Retinal pigment epithelial cell (primary cell): ENCODE data around the gene TCFL5.

Experiments used
- DNase-seq: peaks from one replicate; pipeline ENCODE4 v3.0.0-alpha.2; 2010; ENCODE audit warnings: low read depth
- H3K4me3 ChIP-seq: 2 replicates; pipeline ENCODE4 v1.5.1; 2011; ENCODE audit warnings: mild to moderate bottlenecking, low read length, control low read depth, moderate library complexity
- CTCF ChIP-seq: conservative IDR thresholded peaks from 2 replicates; pipeline ENCODE4 v1.5.1; 2011; ENCODE audit warnings: low read depth, low read length, control low read depth, inconsistent platforms

TCFL5 gene

DNA sequence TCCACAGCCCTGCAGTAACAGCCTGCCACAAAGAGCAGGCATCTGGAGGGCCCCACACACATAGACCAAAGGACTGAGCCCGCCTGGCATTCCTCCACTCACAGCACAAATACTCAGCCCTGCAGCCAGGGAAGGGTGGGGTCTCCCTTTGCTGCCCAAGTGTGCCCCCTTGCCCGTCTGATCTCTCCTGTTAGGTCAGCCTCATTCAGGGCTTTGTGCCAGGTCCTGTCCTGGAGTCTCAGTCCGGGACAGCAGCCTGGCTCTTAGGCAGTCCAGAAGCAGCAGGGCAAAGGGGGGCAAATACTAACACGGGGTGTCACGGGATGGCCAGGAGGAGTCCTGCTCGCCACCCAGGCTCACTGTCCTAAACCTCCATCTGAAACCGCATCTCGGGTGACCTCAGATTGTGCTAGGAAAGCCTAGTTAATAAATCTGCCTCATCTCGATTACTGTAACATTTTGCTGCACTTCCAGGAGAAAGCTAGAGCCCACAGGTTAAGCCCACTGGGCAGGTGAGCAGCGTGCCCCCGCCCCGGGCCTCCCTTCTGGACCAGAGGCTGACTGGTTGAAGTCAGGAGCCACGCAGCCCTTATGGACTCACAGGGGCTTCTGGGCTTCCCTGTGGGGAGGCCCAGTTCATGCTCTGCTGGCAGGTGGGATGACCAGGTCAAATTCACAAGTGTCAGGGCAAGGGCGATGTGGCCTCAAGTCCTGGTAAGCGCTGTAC, 60.2 kb downstream of the TCFL5 start:
- no peak for DNase-seq
- no peak overlapping the region for H3K4me3 ChIP-seq
- TF ChIP-seq CTCF, result no peak

DNA sequence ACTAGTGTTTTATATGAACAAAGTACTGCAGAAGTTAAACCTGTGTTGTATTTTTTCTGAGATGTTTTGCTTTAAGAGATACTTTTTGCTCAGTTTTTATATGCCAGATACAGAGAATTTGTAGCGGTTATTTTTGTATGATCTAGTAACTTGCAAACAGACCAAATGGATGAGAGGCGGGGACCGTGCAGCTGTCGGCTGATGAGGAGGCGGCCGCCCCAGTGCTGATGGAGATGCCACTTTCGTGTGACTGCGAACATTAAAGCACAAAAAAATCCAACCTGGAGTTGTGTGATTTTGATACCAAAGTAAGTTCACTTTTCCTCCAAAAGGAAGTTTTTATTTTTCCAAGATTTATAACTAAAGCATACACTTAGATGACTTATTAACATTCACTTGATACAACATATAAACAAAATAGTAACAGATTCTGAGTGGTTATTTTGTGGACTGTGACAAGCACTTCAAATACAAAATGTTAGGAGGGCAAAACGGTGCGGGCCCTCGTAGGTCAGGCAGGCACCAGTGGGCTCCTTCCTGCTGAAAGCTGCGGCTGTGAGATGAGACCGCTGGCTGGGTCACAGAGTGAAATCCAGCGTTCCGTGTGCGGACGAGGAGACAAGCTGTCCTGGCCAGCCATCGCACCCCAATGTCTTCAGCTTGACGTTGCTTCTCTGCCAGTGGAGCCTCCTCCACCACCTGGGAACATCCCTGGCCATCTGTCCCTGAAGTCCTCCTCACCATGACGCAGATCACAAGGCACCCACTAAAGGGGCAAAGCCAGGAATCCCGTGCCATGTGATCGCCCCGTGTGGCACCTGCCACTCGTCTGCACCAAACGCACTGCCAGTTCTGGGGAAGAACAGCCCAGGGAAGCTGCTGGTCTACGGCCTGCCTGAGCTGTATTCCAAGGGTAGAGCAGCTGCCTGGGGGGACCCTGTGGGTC, 61.0 kb downstream of the TCFL5 start:
- no peak for TF ChIP-seq CTCF
- H3K4me3 ChIP-seq, result no peak overlapping the region
- no peak for DNase-seq

- no peak overlapping the region for H3K4me3 ChIP-seq
- no peak for DNase-seq
- no peak for TF ChIP-seq CTCF
Measured at GRCh38 chr20:62799873-62800272, 61.7 kb downstream of the TCFL5 start.

- no peak overlapping the region for H3K4me3 ChIP-seq
- no peak for TF ChIP-seq CTCF
- DNase-seq, result no peak
Measured at GRCh38 chr20:62799459-62799858, 62.2 kb downstream of the TCFL5 start.

DNA sequence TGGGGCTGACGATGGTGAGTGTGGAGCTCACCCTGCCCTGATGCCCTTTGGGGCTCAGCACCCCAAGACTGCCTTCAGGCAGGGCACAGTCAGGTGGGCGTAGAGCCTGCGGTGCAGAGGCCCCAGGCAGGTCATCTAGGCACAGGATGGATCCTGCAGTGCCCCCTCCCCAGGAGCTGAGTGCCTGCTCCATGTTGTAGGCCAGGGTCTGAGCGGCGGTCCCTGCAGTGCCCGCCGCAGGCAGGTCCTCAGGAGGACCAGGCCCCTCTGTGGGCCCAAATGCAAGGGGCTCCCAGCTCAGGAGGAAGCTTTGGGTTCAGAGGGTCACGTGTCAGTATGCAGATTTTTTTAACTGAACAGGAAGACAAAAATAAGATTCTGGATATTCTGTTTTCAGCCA, 62.6 kb downstream of the TCFL5 start:
- no peak for TF ChIP-seq CTCF
- no peak for DNase-seq
- no peak overlapping the region for H3K4me3 ChIP-seq

DNA sequence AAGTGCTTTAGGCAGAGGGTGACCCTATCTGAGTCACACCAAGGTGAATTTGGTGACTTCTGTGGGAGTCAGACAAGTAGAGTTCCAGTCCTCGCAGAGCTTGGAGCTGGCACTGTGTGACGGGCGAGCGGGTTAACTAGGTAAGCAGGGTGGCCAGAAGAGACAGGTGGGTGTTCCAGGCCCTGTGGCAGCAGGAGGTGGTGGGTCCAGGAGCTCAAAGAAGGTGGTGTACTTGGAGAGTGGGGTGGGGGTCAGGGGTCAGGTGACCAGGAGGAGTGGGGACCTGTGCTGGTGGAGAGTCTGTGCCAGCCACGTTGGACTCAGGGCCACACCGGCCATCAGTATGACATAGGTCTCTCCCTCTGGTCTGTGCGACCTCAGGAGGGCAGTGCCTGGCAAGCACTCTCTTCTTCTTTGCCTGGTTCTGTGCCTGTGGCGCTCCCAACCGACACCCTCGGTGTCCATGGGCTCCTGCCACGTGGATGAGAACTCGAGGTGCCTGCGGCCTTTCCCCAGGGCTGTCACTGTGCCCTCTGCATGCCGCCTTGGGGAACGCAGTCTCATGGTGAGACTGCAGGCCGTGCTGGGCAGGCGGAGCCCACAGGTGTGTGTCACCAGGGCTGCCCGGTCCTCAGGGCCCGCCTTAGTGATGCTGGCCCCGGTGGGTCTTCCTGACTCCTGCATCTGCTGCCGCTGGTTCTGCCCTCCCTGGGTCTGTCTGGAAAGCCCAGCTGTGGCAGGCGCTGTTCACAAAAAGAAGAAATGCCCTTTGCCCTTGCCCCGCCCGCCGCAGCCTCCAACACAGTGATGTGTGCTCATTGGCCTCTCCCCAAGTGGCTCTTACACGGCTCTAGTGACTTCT, 63.7 kb downstream of the TCFL5 start:
- H3K4me3 ChIP-seq, result no peak overlapping the region
- no peak for DNase-seq
- no peak for TF ChIP-seq CTCF
